Effector memory CD4-positive, alpha-beta T cell (primary cell): Measurements from ENCODE around the gene PSAP.

Experiments
- DNase-seq, 3 donors: peaks; one replicate each; pipeline ENCODE4 v3.0.0-alpha.2; 2020
- H3K27ac ChIP-seq: 2 replicates; pipeline ENCODE4 v1.7.0; 2013; ENCODE audit warnings: mild to moderate bottlenecking, low read length, moderate library complexity; ENCODE audit not compliant: insufficient read depth, poor library complexity, severe bottlenecking
- H3K27me3 ChIP-seq: replicated peaks from 2 replicates; pipeline ENCODE4 v1.7.0; 2013; ENCODE audit warnings: mild to moderate bottlenecking, low read length; ENCODE audit not compliant: insufficient read depth, control insufficient read depth, poor library complexity, severe bottlenecking
- H3K36me3 ChIP-seq: 2 replicates; pipeline ENCODE4 v1.7.0; 2013; ENCODE audit warnings: mild to moderate bottlenecking, low read length, moderate library complexity; ENCODE audit not compliant: control insufficient read depth, insufficient read depth
- H3K4me1 ChIP-seq: 2 replicates; pipeline ENCODE4 v1.7.0; 2013; ENCODE audit warnings: low read length, mild to moderate bottlenecking; ENCODE audit not compliant: control insufficient read depth, insufficient read depth, poor library complexity, severe bottlenecking
- H3K4me3 ChIP-seq: 2 replicates; pipeline ENCODE4 v1.7.0; 2013; ENCODE audit warnings: low read length, low read depth, mild to moderate bottlenecking; ENCODE audit not compliant: insufficient read depth, poor library complexity, severe bottlenecking
- H3K9me3 ChIP-seq: 2 replicates; pipeline ENCODE4 v1.7.0; 2013; ENCODE audit warnings: mild to moderate bottlenecking, low read length, moderate library complexity; ENCODE audit not compliant: control insufficient read depth

Gene PSAP

DNA sequence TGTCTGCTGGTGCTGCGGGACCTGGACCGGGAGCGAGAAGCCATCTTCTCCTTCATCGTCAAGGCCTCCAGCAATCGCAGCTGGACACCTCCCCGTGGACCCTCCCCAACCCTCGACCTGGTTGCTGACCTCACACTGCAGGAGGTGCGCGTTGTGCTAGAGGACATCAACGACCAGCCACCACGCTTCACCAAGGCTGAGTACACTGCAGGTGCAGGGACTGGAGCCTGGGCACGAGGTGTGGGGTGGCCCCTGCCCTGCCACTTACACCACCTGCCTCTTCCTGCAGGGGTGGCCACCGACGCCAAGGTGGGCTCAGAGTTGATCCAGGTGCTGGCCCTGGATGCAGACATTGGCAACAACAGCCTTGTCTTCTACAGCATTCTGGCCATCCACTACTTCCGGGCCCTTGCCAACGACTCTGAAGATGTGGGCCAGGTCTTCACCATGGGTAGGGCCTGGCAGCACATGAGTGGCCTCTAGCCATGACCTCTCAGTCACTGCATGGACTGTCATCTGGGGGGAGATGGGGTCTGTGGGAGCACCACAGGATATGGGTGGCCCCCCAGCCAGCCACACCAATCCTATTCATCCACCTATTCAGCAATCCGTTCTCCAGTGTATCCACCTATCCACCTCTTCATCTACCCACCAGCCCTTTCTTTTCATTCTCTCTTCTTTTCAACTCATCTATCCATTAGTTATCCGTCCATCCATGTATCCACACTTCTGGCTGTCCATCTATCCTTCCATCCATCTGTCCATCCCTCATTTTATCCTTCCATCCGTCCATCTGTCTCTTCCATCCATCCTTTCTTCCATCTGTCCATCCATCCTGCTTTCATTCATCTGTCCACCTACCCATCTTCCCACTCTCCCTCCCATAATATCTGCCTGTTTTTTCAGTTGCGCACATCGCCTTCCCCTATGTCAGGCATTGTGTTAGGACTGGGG, 43.2 kb downstream of the PSAP start:
- no peak for DNase-seq
- Histone ChIP-seq H3K9me3 (no peaks in the 10 kb centered on the region), H3K4me1 (no peaks in the 10 kb centered on the region), H3K27ac (no peak overlapping the region), H3K4me3 (no peak overlapping the region), H3K27me3 (no peaks in the 10 kb centered on the region), H3K36me3 (no peaks in the 10 kb centered on the region)

GRCh38 chr10:71806704-71807556, 44.1 kb downstream of the PSAP start:
- Histone ChIP-seq H3K27me3 (no peaks in the 10 kb centered on the region), H3K36me3 (no peaks in the 10 kb centered on the region), H3K4me3 (no peak overlapping the region), H3K4me1 (no peaks in the 10 kb centered on the region), H3K9me3 (no peaks in the 10 kb centered on the region), H3K27ac (no peak overlapping the region)
- no peak for DNase-seq

DNA sequence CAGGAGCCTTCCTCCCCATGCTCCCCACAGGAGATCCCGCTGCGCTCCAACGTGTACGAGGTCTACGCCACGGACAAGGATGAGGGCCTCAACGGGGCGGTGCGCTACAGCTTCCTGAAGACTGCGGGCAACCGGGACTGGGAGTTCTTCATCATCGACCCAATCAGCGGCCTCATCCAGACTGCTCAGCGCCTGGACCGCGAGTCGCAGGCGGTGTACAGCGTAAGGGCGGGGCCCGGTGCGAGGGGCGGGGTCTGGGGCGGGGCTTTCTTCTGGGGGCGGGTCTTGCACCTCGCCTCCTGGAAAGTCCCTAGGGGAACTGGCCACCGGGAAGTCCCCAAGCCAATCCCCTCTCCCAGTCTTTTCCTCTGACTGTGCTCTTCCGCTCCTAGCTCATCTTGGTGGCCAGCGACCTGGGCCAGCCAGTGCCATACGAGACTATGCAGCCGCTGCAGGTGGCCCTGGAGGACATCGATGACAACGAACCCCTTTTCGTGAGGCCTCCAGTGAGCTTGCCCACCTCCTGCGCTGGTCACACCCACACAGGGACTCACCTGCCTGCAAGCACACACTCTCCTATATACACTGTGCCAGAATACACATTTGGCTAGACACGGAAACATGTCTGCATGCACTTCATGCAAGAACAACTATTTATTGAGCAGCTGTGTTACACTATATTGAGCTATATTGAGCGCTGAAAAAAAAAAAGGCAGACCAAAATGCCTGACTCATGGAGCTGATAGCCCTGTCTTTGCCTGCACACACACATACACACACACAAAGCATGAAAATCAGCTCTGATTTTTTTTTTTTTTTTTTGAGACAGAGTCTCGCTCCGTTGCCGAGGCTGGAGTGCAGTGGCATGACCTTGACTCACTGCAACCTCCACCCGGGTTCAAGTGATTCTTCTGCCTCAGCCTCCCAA, 45.0 kb downstream of the PSAP start:
- H3K4me1 ChIP-seq, result no peaks in the 10 kb centered on the region

DNA sequence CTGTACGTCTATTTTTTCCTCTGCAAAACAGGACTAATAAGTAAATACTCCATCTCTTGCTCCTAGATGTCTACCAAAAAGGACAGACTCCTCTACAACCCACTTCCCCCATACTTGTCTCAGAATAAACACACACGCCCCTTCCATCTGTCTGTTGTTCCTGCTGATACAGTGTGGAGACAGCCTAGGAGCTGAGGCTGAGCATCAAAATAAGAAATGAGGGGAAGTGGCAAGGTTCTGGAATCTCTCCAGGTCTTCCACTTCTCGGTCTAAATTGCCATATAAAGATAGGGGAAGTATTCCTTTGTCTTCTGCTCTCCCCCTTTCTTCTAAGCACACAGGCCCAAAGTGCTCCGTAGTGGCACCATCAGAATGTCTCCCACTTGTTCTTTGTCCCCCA, 47.0 kb downstream of the PSAP start:
- no peak overlapping the region for H3K27ac ChIP-seq

More for the DNA sequence above, 45.0 kb downstream of the PSAP start:
- H3K36me3 ChIP-seq, result no peaks in the 10 kb centered on the region
- no peak for DNase-seq
- no peaks in the 10 kb centered on the region for H3K9me3 ChIP-seq
- H3K27ac ChIP-seq, result no peak overlapping the region
- no peaks in the 10 kb centered on the region for H3K27me3 ChIP-seq
- no peak overlapping the region for H3K4me3 ChIP-seq

GRCh38 chr10:71802715-71803488, 48.1 kb downstream of the PSAP start:
- no peak for DNase-seq
- Histone ChIP-seq H3K9me3 (no peaks in the 10 kb centered on the region), H3K36me3 (no peaks in the 10 kb centered on the region), H3K27me3 (no peaks in the 10 kb centered on the region), H3K4me1 (no peaks in the 10 kb centered on the region), H3K4me3 (no peak overlapping the region), H3K27ac (no peak overlapping the region)

More for the DNA sequence above, 47.0 kb downstream of the PSAP start:
- Histone ChIP-seq H3K4me3 (no peak overlapping the region), H3K36me3 (no peaks in the 10 kb centered on the region), H3K27me3 (no peaks in the 10 kb centered on the region), H3K4me1 (no peaks in the 10 kb centered on the region), H3K9me3 (no peaks in the 10 kb centered on the region)
- no peak for DNase-seq

- H3K27me3 ChIP-seq, result no peaks in the 10 kb centered on the region
- no peaks in the 10 kb centered on the region for H3K9me3 ChIP-seq
- DNase-seq, result no peak
- H3K4me3 ChIP-seq, result no peak overlapping the region
- no peaks in the 10 kb centered on the region for H3K4me1 ChIP-seq
- no peaks in the 10 kb centered on the region for H3K36me3 ChIP-seq
- H3K27ac ChIP-seq, result no peak overlapping the region
Measured at GRCh38 chr10:71802235-71802634, 48.8 kb downstream of the PSAP start.

DNA sequence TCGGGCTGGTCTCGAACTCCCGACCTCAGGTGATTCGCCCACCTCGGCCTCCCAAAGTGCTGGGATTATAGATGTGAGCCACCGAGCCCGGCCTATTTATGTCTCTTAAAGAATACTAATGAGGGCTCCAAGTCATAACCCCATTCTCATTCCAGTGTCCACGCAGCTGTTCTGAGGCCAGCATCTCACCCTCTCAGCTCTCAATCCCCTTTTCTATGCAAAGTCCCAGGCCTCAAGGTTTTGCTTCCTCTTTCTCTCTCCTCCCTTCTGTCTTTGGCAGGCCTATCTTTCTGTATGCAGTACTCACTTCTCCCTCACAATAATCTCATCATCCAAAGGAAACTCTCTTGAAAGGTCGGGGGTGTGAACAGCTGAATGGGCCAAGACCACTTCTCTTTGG, 49.7 kb downstream of the PSAP start:
- Histone ChIP-seq H3K27me3 (no peaks in the 10 kb centered on the region), H3K4me3 (no peak overlapping the region), H3K27ac (no peak overlapping the region), H3K4me1 (no peaks in the 10 kb centered on the region), H3K9me3 (no peaks in the 10 kb centered on the region), H3K36me3 (no peaks in the 10 kb centered on the region)
- DNase-seq, result no peak

DNA sequence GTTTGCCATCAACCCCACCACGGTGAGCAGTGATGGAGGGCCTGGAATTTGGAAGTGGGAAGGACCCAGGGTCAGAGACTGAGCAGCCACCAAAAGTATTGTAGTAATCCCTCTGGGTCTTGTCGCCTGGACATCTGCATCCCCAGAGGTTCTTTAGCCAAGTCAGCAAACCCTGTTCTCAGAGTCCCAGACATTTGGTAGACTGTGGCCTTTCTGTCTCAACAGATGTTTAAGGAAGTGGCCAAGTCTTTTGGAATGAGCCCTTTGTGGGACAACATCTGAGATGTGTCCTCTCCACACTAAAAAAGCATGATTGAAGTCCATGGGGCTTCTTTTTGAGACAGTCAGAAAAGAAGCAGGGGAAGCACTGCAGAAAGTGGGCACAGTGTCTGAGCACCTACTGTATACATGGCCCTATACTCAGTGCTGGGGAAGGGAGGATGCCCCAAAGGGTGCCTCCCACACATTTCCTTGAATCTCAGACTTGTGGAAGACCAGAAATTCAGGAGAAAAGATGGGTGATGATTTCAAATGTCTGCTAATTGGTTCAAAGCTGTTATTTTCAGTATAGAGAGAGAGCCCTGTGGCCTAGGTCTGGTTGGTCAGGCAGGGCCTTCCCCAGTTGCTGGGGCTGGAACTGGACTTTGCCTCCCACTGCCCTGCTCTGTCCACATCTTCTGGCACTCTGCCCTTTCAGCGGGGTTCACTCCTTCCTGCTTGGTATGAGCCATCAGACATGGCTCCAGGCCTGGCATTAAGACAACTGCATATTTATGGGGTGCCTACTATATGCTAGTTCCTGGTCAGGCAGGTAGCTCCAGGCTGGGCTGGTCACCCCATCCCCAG, 51.2 kb downstream of the PSAP start:
- Histone ChIP-seq H3K27ac (no peak overlapping the region), H3K4me3 (no peak overlapping the region), H3K27me3 (no peaks in the 10 kb centered on the region), H3K36me3 (no peaks in the 10 kb centered on the region), H3K9me3 (no peaks in the 10 kb centered on the region), H3K4me1 (no peaks in the 10 kb centered on the region)
- DNase-seq, result no peak
